Forelimb muscle (tissue), 1 donor: Measurements from ENCODE around the gene OSM. TPM values are rescaled to one million over a fixed set of nuclear protein-coding genes. Genes with fewer than 3 reads are reported as not detected.

Source experiments
- DNase-seq: peaks from one replicate; pipeline ENCODE4 v3.0.0-alpha.2; 2013; ENCODE audit warnings: low read depth
- polyA plus RNA-seq: library from polyadenylated mRNA; unstranded; fragments of 120-200 nt; gene quantifications from one replicate; pipeline ENCODE4 v1.2.1, GENCODE V29; 2013; ENCODE audit not compliant: insufficient read length

OSM gene
- polyA plus RNA-seq, 1 donor = 0.08 TPM

DNA sequence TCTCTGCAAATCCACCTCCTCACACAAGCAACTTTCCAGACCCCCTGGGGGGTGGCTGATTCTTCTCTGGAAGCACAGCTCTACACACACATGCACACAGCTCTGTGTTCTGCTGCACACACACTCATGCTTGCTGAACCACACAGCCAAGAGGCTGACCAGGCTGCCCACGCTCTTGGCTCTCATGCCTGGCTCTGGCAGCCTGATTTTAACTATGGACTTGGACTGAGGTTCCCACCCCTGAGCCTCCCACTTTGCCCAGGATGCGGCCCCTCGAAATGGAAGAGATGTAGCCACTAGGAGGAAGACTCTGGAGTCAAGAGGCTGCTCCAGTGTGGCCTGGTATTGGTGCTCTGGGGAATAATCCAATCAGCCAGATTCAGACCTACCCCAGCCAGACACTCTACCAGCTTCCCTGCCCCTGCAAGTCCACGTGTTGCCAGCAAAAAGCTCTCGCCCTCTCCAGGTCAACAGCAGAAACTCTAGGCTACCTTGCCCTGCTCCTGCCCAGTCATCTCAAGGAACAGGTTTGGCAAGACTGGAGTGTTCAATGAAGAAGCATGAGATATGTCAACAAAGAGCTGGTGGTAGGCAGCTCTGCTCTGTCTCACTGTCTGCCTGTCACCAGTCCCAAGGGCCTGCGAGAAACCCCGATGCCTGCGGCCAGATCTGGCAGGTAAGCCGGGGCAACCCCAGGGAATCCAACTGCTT lies 31.5 kb upstream of the OSM start:
- no peak for DNase-seq

DNA sequence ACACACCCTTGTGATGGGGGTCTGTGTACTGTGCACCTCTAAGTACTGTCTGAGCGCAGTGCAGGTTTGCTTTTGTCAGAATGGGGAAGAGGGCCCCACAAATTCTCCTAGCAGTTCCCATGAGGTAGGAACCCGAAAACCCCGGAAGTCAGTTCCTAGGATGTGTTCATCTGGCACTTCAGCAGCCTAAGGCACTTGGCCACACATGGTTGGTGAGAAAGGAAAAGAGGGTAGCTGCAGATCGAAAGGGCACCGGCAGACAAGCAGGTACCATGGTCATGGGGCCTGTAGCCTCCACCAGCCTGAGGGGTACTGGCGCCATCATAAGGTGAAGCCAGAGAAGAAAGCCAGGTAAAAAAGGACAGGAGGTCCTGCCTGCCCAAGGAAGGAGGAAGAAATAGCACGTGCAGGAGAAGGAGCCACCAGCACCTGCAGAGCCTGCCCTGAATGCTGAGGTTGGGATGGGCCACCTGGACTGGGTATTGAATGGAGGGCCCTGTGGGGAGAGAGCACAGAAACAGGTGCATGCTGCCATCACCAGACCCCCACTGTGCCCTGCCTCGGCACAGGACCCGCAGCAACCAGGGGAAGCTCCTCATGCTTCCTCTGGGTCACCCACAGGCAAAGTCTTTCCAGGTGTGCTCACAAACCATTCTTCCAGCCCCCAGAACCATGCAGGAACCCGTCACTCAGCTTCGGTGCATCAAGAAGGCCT lies 30.8 kb upstream of the OSM start:
- DNase-seq = no peak

DNA sequence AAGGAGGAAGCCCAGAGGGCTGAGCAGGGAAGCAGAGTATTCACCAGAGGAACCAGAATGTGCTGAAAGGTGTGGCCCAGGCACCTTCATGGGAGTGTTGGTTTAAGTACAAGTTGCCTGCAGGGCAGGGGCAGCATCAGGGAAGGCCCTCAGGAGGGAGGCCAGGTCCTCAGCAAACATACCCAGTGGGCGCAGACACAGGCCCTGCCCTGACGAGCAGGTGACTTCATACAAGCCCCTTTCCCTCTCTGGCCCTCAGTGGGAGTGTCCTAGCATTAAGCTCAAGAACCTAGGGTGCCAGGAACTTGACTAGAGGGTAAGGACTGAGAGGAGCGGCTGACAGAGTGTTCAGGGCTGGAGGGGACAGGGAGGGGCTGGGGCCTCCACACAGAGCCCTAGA lies 30.2 kb upstream of the OSM start:
- no peak for DNase-seq

DNA sequence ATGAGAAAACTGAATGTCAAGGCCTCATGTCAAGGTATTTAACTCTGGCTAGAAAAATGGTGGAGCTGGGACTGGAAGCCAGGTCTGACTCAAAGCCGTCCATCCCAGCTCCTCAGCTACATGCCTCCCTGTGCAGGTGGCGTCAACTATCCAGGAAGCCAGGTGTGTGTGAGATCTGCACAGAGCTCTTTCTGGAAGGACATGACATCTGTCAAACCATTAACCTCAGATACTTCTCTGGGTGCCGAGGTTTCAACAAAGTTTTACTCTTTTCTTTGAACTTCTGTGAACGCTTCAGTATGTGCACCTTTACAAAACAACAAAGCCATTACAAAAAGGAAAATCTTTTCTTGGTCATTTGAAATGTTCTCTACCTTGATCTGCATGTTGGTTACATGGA lies 29.7 kb upstream of the OSM start:
- DNase-seq = no peak

DNA sequence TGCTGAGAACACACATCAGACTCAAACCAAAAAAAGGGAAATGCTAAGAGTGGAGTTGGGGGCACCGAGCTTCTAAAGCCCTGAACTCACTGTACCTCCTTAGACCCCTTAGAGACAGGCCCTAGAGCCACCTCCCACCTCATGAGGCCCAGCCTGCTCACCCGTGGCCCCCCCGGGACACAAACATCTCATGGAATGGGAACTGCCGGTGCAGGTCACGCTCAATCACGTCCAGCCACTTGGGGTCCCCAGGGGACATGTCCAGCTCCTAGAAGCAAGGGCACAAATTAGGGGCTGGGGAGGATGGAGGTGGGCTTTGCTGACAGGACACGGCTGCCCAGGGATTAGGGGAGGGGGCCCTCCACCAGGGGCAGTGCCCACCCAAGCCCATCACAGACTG lies 28.9 kb upstream of the OSM start:
- DNase-seq = no peak

DNA sequence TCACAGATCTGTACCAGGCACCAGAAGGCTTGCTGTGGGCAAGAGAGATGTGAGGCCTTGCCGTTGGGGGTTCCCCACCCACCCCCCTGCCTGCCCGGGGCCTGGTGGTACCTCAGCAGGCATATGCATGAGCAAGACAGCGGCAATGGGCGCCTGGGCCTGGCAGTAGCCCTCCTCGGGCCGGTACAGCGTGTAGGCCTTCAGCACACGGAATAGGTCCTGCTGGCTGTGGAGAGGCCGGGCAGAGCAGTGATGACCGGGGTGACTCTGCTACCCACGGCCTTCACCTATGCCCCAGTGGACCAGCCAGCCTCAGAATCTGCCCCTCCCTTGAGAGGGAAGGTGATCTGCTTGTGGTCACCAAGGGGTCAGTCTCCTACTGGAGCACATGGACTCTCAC lies 28.2 kb upstream of the OSM start:
- no peak for DNase-seq

DNA sequence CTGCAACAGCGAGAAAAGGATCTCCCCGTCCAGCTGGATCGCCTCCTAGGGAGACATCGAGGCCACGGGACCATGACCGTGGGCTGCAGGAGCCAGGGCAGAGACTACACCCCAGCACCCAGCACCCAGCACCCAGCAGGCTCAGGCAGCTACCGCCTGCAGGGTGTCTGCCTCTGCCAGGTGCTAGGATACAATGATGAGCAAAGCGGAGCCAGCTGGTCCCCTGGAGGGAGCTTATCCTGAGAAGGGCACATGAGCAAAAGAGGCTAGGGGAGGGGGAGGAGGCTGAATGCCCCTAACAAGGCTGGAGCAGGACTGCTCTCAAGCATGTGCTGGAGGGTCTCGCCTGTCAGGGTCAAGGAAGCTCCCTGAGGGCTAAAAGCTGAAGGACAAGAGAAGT lies 27.4 kb upstream of the OSM start:
- no peak for DNase-seq

DNA sequence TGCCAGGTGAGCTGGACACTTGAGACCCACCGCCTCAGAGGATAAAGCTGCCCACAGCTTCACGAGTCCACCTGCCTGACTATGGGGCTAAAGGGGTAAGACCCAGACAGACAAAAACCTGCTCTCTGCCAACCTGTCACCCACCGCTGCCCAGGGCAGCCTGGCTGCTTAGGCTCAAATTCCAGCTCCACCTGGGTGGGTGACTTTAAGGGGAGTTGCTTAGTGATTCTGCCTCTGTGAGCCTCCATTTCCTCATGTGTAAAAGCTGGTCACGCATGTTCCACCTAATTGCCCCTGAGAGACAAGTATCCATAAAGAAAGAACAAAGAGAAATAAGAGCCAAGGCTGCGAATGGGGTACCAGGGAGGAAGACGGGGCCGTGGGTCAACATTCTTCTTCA lies 26.4 kb upstream of the OSM start:
- no peak for DNase-seq

DNA sequence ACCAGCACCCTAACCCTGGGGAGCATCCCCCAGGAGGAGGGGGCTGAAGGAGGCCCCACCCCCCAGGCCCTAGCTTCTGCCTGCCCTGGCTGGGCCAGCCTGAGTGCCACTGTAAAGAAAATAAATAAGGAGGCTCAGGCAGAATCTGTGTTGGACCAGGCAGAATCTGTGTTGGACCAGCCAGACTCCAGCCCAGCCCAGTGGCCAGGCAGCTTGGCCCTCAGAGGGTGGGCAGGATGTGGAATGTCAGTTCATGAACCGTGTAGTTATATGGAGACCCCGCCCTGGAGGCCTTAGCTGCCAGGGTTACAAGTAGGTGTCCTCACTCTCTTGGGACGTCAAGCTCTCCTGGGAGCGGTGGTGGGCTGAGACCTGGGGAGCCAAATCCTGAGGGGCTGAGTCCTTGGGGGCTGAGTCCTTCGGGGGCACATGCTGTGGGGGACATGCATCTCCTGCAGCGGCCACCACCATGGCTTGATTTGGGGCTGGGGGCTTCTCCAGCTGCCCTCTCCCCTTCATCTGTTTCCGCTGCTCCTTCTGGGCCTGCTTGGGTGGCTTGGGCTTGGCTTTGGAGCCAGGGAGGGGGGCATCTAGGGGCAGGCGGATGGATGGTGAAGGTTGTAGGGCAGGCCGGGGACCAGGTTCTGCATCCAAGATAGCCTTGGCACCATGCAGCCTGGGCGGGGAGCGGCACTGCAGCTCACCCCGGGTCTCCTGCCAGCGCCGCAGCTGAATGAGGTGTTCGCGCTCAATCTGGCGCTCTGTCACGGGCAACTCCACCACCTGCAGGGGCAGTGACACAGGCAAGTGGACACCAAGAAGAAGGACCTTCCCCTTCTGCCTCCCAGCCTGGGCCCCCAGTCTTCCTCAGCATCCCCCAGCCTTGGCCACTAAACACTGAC lies 25.7 kb upstream of the OSM start:
- DNase-seq = no peak

DNA sequence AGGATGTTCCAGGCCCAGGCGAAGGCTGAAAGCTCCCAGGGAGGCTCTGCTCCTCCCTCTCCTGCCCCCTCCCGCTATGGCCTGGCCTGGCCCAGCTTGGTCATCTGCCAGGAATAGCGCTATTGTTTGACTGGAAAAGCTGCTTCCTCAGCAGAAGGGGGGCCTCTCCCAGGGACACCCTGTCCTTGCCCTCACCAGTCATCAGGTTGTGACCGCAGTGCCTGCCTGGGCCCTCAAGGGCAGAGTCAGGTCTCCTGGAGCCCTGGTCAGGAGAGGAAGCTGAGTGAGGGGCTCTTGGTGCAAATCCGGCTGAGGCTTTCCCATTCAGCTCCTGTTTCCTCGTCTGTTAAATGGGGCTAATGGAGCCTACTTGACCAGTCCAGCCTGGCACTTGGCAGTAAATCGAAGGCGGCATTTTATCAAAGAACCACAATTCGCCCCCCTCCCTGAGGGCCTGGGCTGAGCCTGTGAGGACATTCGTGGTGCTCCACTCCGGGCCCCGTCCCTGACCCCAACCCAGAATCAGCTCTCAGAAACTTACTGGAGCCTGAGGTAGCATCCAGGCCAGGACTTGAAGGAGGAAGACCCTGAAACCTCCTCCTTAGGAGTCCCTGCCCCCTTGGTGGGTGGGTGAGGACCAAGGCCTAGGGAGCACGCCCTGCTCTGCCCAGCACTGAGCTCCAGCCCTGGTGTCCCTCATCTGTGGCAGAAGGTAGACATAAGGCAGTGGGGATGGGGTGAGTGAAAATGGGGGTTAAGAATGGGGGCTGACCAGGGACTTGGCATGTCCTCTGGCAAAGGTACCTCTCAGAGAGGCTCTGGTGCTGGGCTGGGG lies 24.6 kb upstream of the OSM start:
- DNase-seq = no peak

DNA sequence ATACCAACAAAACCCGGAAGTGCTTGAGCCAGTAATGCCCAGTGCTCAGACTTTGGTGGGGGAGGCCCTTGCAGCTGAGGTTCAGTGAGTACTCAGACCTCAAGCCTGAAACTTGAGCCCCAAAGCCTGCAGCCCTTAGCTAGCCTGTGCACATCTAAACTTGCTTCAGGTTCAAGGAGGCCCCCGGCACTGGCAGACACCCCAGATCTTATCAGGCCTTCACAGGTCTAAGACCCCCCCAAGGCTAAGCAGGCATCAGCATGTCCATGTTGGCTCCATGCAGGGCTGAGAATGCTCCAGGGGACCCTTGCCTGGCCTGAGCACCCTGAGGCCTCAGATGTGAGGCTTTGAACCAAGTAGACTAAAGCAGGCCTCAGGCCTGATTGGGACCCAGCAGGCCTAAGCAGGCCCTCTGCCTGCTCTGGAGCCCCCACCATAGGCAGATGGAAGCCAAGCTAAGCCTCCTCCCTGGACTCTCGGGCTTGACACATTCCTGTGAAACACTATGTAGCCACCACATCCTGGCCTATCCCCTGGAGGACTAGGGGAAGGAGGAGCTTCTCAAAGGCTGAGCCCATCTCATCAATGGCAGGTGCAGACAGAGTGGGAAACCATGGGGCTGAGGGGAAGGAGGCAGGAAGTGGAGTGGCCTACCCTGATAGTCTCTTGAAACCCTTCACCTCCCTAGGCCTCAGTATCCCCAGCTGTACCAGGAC lies 23.8 kb upstream of the OSM start:
- DNase-seq = no peak

DNA sequence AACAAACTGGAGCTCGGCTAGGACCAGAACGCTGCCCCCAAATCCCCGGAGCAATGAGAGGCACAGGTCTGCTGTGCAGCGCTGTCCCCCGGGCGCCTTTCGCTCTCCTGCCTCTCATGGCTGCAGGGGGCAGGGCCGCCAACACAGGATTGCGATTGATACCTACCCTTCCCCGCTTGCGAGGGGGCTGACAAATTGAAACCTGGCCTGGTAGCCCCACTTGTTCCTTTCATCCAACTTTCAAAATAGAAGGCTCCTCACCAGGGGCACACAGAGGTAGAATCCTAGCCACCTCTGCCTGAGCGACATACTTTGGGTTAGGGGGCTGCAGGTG lies 23.3 kb upstream of the OSM start:
- DNase-seq = no peak

DNA sequence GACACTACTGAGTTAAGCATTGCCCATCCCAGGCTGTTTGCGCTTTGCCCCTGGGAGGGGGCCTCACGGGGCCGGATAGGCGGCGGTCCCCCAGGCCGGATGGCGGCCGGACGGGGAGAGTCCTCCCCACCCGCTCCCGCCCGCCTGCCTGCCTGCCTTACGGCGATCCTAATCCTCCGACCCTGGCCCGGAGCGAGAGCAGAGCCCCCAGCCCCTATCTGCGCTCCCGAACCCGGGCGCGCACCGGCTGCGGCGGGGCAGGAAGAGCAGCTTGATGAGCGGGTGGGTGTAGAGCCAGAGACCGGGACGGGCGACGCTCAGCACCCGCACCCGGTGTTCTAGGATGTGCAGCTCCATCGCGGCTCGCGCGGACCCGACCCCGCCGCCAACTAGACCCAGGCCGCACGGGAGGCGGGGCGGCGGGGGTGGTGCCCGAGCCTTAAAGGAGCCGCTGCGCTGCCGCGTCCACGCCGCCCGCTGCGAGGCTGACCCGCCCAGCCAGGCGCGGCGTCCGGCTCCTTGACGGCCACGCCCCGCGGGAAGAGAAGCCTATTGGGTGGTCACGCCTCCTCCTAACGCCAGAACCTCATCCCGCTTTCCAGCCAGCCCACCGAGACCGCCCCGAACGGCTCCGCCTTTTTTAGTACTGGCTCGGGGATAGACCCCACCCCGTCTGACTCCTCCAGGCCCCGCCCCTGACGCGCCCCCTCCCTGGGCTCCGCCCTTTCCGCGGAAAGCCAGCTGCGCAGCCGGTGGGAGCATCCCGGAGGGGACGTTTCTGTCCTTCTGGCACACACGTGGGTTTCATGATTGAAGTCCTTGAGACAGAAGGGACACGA lies 22.7 kb upstream of the OSM start, which contains the start of gene CASTOR1:
CASTOR1 (minus strand) TSS at position 365 of the 839 bp plus-strand sequence; CDS start at position 357, 8 bp downstream.
- DNase-seq = peak; percentile 95

DNA sequence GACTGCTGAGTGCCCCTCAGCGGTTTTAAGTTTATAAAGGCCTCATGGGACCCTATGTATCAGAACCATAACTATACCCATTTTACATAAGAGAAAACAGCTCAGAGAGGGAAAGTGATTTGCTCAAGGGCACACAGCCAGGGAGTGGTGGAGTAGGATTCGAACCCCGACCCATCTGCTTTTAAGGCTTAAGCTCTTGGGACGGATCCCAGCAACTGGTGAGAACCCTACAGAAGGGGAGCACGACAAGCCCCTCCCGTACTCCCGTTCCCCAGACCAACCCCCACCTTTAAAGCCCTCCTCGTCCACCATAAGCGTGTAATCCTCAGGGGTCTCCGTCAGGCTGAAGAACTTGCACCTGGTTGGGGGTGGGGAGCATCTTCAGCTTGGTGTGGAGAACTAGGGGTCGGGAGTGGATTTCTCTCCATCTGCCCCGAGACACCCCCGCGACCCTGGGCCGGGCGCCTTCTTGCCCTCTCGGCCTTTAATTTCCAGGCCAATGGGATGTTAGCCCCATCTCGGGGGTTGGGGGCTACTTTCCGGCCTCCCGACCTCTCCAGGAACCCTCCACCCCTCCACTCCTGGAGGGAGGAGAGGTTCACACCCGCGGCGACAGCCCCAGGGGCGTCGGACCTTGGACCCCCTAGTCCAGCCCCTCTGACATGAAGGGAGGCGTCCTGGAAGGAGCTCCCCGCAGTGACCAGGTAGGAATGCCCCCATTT lies 21.9 kb upstream of the OSM start:
- DNase-seq = no peak

DNA sequence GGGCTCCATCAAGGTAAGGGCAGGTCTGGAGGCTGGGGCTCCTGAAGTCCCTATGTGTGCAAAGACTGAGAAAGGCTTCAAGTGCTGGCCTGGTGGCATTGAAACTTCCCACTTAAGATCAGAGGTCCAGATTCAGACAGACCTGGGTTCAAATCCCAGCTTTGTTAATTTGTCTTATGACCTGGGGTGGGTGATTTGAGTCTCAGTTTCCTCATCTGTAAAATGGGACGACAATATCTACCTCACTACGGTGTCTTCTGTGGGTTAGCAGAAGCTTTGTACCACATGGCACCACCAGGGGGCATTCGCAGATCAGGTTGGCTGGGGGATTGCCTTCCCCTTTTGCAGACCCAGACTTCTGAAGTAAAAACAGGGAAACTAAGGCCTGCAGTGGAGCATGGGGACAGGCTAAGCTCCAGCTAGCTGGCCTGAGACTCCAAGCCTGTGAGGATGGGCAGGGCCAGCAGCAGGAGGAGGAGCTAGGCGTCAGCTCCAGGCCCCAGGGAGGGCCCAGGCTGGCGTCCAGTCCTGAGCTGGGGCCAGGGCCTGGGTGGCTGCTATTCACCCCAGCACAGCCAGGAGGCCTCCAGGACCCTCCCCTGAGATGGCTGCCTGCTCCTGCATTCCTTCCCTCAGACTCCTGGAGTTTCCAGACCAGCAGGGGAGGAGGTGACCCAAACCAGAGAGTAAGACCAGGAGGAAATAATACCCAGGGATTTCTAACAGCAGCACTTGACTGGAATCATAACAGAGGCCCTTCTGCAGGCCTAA lies 21.2 kb upstream of the OSM start:
- DNase-seq = peak; percentile 68

DNA sequence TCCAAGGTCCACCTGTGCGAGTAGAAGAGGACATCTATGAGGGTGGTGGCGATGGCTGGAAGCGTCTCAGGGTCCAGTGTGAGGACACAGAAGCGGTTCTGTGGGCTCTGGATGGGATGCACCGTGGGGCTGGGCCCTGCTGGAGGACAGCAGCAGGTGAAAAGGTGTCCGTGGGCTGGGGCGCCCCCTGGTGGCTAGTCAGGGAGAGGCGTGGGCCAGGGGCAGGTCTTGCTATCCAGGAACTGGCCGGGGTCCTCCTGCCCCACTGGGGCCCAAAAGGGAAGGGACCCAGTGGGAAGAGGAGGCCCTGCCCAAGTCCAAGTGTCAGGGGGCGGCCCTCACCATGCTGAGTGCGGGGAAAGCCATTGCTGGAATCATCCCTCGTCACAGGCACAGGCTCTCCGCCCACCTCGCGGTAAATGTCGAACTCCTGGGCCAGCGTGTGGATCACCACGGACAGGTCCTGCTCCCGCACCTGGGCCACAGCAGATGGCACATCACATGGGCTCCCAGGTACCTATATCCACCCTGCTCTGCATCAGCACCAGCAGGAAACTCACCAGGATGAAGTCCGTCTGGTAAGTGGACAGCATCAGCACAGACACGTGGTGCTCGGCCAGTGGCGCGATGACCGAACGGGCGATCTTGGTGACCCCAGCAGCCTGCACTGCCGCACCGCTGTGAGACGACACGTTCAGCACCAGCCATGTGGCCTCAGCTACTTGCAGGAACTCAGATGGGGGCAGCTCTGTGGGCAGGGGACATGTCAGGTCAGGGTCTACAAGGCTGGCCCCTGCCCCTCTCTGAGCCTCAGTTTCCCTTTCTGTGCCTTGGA lies 20.4 kb upstream of the OSM start:
- DNase-seq = no peak

DNA sequence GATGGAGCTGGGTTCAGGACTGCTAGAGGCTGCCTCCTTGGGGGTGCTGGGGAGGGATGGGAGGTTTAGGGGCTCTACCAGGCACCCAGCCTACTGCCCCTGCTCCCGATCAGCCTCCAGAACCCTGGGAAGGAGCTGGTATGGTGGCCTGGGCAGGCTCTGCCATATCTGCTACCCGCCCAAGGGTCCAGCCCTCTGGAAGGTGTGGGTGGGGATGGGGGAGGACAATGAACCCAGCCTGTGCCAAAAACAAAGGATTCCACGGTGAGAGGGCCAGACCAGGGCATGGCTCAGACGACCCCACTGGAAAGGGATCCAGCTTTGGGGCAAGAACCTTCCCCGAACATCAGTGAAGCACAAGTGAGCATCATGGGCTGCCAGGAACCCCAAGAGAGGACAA lies 19.7 kb upstream of the OSM start:
- no peak for DNase-seq

DNA sequence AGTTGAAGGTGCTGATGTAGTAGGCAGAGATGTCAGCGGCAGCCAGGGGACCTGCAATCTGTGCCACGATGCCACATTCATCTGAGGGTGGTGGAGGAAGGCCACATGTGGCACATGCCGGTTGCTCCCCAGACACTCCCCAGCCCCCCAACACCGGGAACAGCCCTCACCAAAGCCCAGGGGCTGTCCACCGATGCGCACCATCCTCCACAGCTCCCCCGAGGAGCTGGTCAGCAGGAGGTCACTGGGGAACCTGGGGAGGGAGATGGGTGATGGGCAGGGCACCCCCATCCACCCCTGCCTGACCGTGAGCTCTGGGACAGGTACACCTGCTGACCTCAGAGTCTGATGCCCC lies 19.2 kb upstream of the OSM start:
- DNase-seq = no peak
